Measurements from ENCODE around the gene ARHGEF28.

GRCh38 chr5:73739650-73740049 lies 113.7 kb downstream of the ARHGEF28 start:
- TF ChIP-seq POLR2A (IDR thresholded peaks at IDR 0.05; ENCODE audit: low read depth, low read length) (no peak), POLR2AphosphoS5 (IDR thresholded peaks at IDR 0.05; ENCODE audit: low read depth, low read length) (no peak), TAF1 (IDR thresholded peaks at IDR 0.05; ENCODE audit: borderline replicate concordance, low read depth, low read length) (no peak)
